Measurements from ENCODE around the gene MAP2K1. TPM values are rescaled to one million over a fixed set of nuclear protein-coding genes. Genes with fewer than 3 reads are reported as not detected.
A peak's percentile ranks its signal among the peaks of the same experiment; 100 is the strongest.
"Not testable (repeated sequence)": the region's sequence is repeated elsewhere in the genome, so short reads cannot be mapped to it uniquely, and the experiment has no call there.

MAP2K1 gene
- total and polyA plus RNA-seq, 8 donors = 46.3 to 60.4 (median 52.8) TPM

- no peak for TF ChIP-seq CTCF (IDR thresholded peaks at IDR 0.05)
- DNase-seq (no peak), ATAC-seq (no peak)
- no peak overlapping the region for H3K27ac ChIP-seq
- intact Hi-C loops (cut with DNase I) = no loop called here
- H3K4me3 ChIP-seq = peak overlapping the region in 1 of 2 donors; percentile 77
- no peaks in the 10 kb centered on the region for H3K9me3 ChIP-seq
- H3K27me3 ChIP-seq = no peaks in the 10 kb centered on the region
- H3K4me1 ChIP-seq = peaks cover 9 to 65% of the 10 kb centered on the region in 2 donors
- H3K36me3 ChIP-seq = no peaks in the 10 kb centered on the region
These were observed 1.9 kb downstream of the MAP2K1 start for GRCh38 chr15:66388576-66388975.

GRCh38 chr15:66389098-66389858 lies 2.6 kb downstream of the MAP2K1 start:
- Histone ChIP-seq H3K4me3 (no peak overlapping the region), H3K27ac (no peak overlapping the region), H3K27me3 (no peaks in the 10 kb centered on the region), H3K4me1 (peaks cover 9 to 69% of the 10 kb centered on the region in 2 donors), H3K36me3 (no peaks in the 10 kb centered on the region), H3K9me3 (no peaks in the 10 kb centered on the region)
- no peak for ATAC-seq
- no peak for TF ChIP-seq CTCF (IDR thresholded peaks at IDR 0.05)
- intact Hi-C loops (cut with DNase I) = no loop called here
- no peak for DNase-seq

- peak overlapping the region in 1 of 2 donors; percentile 48 for H3K27ac ChIP-seq
- intact Hi-C loops (cut with DNase I) = loop anchor here in 1 of 2 donors (10.0 kb wide), 1 partner anchor 105 kb away; the partner anchor contains the start of gene SNAPC5
These were observed 3.2 kb downstream of the MAP2K1 start for GRCh38 chr15:66389859-66390381.

GRCh38 chr15:66390678-66391077 lies 4.0 kb downstream of the MAP2K1 start:
- H3K27me3 ChIP-seq = no peaks in the 10 kb centered on the region
- DNase-seq (no peak), ATAC-seq (no peak)
- H3K9me3 ChIP-seq = no peaks in the 10 kb centered on the region
- no peak overlapping the region for H3K4me3 ChIP-seq
- TF ChIP-seq CTCF (IDR thresholded peaks at IDR 0.05) = no peak
- H3K27ac ChIP-seq = peak overlapping the region in 1 of 2 donors; percentile 48
- no peaks in the 10 kb centered on the region for H3K36me3 ChIP-seq
- peaks cover 9 to 72% of the 10 kb centered on the region in 2 donors for H3K4me1 ChIP-seq
- intact Hi-C loops (cut with DNase I) = loop anchor here in 1 of 2 donors (10.0 kb wide), 1 partner anchor 104 kb away; the partner anchor contains the start of gene SNAPC5

More at GRCh38 chr15:66389859-66390381, 3.2 kb downstream of the MAP2K1 start:
- Histone ChIP-seq H3K36me3 (no peaks in the 10 kb centered on the region), H3K4me3 (no peak overlapping the region), H3K9me3 (no peaks in the 10 kb centered on the region), H3K4me1 (peaks cover 9 to 69% of the 10 kb centered on the region in 2 donors), H3K27me3 (no peaks in the 10 kb centered on the region)
- no peak for TF ChIP-seq CTCF (IDR thresholded peaks at IDR 0.05)
- no peak for DNase-seq
- no peak for ATAC-seq

DNA sequence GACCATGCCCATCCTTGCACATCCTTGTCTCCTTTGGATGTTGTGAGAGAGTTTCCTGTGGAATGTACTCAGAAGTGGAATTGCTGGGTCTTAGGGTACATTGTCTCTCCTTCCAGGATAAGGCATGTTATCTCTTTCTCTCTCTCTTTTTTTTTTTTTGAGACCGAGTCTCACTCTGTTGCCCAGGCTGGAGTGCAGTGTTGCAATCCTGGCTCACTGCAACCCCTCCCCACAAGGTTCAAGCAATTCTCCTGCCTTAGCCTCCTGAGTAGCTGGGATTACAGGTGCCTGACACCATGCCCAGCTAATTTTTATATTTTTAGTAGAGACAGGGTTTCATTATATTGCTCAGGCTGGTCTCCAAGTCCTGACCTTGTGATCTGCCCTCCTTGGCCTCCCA lies 6.3 kb downstream of the MAP2K1 start:
- not testable (repeated sequence) for H3K27me3 ChIP-seq, DNase-seq, ATAC-seq, H3K27ac ChIP-seq, H3K36me3 ChIP-seq, H3K4me3 ChIP-seq, H3K9me3 ChIP-seq
- intact Hi-C loops (cut with DNase I) = loop anchor here in 1 of 2 donors (10.0 kb wide), 1 partner anchor 102 kb away; the partner anchor contains the start of gene SNAPC5
- peaks cover 5 to 64% of the 10 kb centered on the region in 2 donors for H3K4me1 ChIP-seq

All from left lung (tissue), 10 donors.